SK-N-SH (cell line): Measurements from ENCODE around the gene PXN.

Source experiments
- CHD2 ChIP-seq: fragments of 150-350 bp; IDR thresholded peaks from 2 replicates; pipeline ENCODE4 v1.6.1; 2018; ENCODE audit warnings: low read length; ENCODE audit not compliant: partially characterized antibody
- GABPA ChIP-seq: IDR thresholded peaks from 2 replicates; pipeline ENCODE4 v1.4.0; 2012; ENCODE audit warnings: low read depth, mild to moderate bottlenecking
- NFIC ChIP-seq: IDR thresholded peaks from 2 replicates; pipeline ENCODE4 v1.4.0; 2012; ENCODE audit warnings: borderline replicate concordance
- RAD21 ChIP-seq: IDR thresholded peaks from 2 replicates; pipeline ENCODE4 v1.6.1; 2012; ENCODE audit warnings: mild to moderate bottlenecking, low read length
- RXRA ChIP-seq: IDR thresholded peaks from 2 replicates; pipeline ENCODE4 v1.4.0; 2012; ENCODE audit warnings: low read depth, mild to moderate bottlenecking, borderline replicate concordance
- TEAD4 ChIP-seq: IDR thresholded peaks from 2 replicates; pipeline ENCODE4 v1.4.0; 2012; ENCODE audit warnings: mild to moderate bottlenecking, borderline replicate concordance; ENCODE audit not compliant: insufficient read depth
- TF ChIP-seq, protein P1 (sequence below): fragments of 200-600 bp; sonication (generic); IDR thresholded peaks from 2 replicates; pipeline ENCODE4 v1.6.1; 2017; ENCODE audit warnings: antibody characterized with exemption, mild to moderate bottlenecking, moderate library complexity
- TF ChIP-seq, protein P2 (sequence below): IDR thresholded peaks from 2 replicates; pipeline ENCODE4 v1.6.1; 2012; ENCODE audit warnings: mild to moderate bottlenecking, low read depth, low read length, moderate library complexity

DNA sequence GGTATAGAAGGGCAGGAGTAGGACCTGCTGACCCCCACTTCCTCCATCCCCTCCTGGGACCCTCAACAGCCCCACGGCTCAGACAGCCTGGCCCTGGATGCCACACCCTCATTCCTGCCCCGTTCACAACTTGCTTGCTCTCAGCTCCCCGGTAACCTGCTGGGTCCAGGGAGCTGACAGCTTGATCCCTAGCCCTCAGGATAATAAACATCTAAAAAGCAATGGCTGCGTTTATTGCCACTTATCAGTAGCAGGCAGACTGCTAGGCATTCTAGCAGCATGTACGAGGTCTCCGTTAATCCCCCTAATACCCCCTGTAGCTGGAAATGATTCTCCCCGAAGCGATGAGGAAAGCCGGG, 40.4 kb downstream of the PXN start:
- TF ChIP-seq, protein P1, sequence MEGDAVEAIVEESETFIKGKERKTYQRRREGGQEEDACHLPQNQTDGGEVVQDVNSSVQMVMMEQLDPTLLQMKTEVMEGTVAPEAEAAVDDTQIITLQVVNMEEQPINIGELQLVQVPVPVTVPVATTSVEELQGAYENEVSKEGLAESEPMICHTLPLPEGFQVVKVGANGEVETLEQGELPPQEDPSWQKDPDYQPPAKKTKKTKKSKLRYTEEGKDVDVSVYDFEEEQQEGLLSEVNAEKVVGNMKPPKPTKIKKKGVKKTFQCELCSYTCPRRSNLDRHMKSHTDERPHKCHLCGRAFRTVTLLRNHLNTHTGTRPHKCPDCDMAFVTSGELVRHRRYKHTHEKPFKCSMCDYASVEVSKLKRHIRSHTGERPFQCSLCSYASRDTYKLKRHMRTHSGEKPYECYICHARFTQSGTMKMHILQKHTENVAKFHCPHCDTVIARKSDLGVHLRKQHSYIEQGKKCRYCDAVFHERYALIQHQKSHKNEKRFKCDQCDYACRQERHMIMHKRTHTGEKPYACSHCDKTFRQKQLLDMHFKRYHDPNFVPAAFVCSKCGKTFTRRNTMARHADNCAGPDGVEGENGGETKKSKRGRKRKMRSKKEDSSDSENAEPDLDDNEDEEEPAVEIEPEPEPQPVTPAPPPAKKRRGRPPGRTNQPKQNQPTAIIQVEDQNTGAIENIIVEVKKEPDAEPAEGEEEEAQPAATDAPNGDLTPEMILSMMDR: no peak
- no peak for TF ChIP-seq NFIC
- no peak for TF ChIP-seq CHD2
- TF ChIP-seq, protein P2, sequence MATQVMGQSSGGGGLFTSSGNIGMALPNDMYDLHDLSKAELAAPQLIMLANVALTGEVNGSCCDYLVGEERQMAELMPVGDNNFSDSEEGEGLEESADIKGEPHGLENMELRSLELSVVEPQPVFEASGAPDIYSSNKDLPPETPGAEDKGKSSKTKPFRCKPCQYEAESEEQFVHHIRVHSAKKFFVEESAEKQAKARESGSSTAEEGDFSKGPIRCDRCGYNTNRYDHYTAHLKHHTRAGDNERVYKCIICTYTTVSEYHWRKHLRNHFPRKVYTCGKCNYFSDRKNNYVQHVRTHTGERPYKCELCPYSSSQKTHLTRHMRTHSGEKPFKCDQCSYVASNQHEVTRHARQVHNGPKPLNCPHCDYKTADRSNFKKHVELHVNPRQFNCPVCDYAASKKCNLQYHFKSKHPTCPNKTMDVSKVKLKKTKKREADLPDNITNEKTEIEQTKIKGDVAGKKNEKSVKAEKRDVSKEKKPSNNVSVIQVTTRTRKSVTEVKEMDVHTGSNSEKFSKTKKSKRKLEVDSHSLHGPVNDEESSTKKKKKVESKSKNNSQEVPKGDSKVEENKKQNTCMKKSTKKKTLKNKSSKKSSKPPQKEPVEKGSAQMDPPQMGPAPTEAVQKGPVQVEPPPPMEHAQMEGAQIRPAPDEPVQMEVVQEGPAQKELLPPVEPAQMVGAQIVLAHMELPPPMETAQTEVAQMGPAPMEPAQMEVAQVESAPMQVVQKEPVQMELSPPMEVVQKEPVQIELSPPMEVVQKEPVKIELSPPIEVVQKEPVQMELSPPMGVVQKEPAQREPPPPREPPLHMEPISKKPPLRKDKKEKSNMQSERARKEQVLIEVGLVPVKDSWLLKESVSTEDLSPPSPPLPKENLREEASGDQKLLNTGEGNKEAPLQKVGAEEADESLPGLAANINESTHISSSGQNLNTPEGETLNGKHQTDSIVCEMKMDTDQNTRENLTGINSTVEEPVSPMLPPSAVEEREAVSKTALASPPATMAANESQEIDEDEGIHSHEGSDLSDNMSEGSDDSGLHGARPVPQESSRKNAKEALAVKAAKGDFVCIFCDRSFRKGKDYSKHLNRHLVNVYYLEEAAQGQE: no peak
- TF ChIP-seq RAD21: no peak
- TF ChIP-seq GABPA: no peak
- no peak for TF ChIP-seq RXRA
- TF ChIP-seq TEAD4: no peak
